Keratinocyte (primary cell): Measurements from ENCODE around the gene TARS2. TPM values are rescaled to one million over a fixed set of nuclear protein-coding genes. Genes with fewer than 3 reads are reported as not detected.

Experiments
- DNase-seq: peaks from one replicate; pipeline ENCODE4 v3.0.0-alpha.2; 2011; ENCODE audit warnings: low read depth, missing footprints, low spot score
- FAIRE-seq: peaks from 2 replicates; lab custom pipeline; 2011; peaks lifted over from hg19 to GRCh38; lab: Jason Lieb, UNC
- H2AFZ ChIP-seq: 2 replicates; pipeline ENCODE4 v1.6.0; 2012; ENCODE audit warnings: low read length, control low read depth, inconsistent platforms; ENCODE audit not compliant: control insufficient read depth
- H3K27ac ChIP-seq: 2 replicates; pipeline ENCODE4 v1.5.1; 2011; ENCODE audit warnings: low read length; ENCODE audit not compliant: control insufficient read depth, insufficient read depth
- H3K27me3 ChIP-seq: 3 replicates; pipeline ENCODE4 v1.6.0; 2011; ENCODE audit warnings: low read length; ENCODE audit not compliant: control insufficient read depth, insufficient read depth; ENCODE audit errors: extremely low read depth
- H3K36me3 ChIP-seq, 2 experiments: 2 replicates in 1 of 2; 3 replicates in 1 of 2; pipeline ENCODE4 v1.5.1; 2011; ENCODE audit warnings: low read length in 2 of 2, mild to moderate bottlenecking in 1 of 2; ENCODE audit not compliant: control insufficient read depth in 2 of 2, insufficient read depth in 2 of 2; ENCODE audit errors: extremely low read depth in 1 of 2
- H3K4me1 ChIP-seq: 3 replicates; pipeline ENCODE4 v1.5.1; 2011; ENCODE audit warnings: low read length; ENCODE audit not compliant: control insufficient read depth, insufficient read depth; ENCODE audit errors: extremely low read depth
- H3K4me2 ChIP-seq: 3 replicates; pipeline ENCODE4 v1.6.0; 2011; ENCODE audit warnings: low read depth, low read length; ENCODE audit not compliant: control insufficient read depth, insufficient read depth; ENCODE audit errors: extremely low read depth
- H3K4me3 ChIP-seq, 3 experiments: fragments of 200-600 bp in 1 of 3; sonication (generic) in 1 of 3; 2 replicates in 2 of 3; 3 replicates in 1 of 3; pipeline ENCODE4 v1.5.1; 2011 to 2016; ENCODE audit warnings: low read length in 3 of 3, mild to moderate bottlenecking in 3 of 3, control low read depth in 2 of 3, inconsistent platforms in 1 of 3, low read depth in 1 of 3, mixed read lengths in 1 of 3, mixed run types in 1 of 3, moderate library complexity in 1 of 3; ENCODE audit not compliant: control insufficient read depth in 2 of 3, insufficient read depth in 2 of 3; ENCODE audit errors: extremely low read depth in 1 of 3
- H3K79me2 ChIP-seq: 2 replicates; pipeline ENCODE4 v1.6.0; 2012; ENCODE audit warnings: low read length; ENCODE audit not compliant: control insufficient read depth, insufficient read depth
- H3K9ac ChIP-seq: 3 replicates; pipeline ENCODE4 v1.6.0; 2011; ENCODE audit warnings: low read length; ENCODE audit not compliant: control insufficient read depth, insufficient read depth; ENCODE audit errors: extremely low read depth
- H3K9me1 ChIP-seq: 3 replicates; pipeline ENCODE4 v1.6.0; 2011; ENCODE audit warnings: low read length; ENCODE audit not compliant: control insufficient read depth, insufficient read depth; ENCODE audit errors: extremely low read depth
- H3K9me3 ChIP-seq: 2 replicates; pipeline ENCODE4 v1.5.1; 2012; ENCODE audit warnings: low read depth, low read length; ENCODE audit not compliant: control insufficient read depth
- H4K20me1 ChIP-seq: 3 replicates; pipeline ENCODE4 v1.6.0; 2011; ENCODE audit warnings: low read length; ENCODE audit not compliant: control insufficient read depth, insufficient read depth; ENCODE audit errors: extremely low read depth
- EZH2 ChIP-seq: IDR thresholded peaks from one replicate; pipeline ENCODE4 v1.6.1; 2012; ENCODE audit warnings: inconsistent platforms, mild to moderate bottlenecking, low read length, moderate library complexity
- dilution Hi-C: fragments of 300-500 bp; cut with MboI; formaldehyde crosslinking; loops from one replicate; pipeline ENCODE4 v1.7.0; 2020; ENCODE audit warnings: low sequenced_read_pairs; ENCODE audit not compliant: extremely low pct_ligation_motif_present
- polyA plus RNA-seq, 5 experiments: library from polyadenylated mRNA; depleted of rRNA in 3 of 5; stranded (reverse) in 3 of 5; stranded (forward) in 1 of 5; unstranded in 1 of 5; fragments of >200 nt; gene quantifications; 1 replicate in 1 of 5; 2 replicates in 3 of 5; 3 replicates in 1 of 5; pipeline versions ENCODE4 v1.2.1 to v1.2.3, GENCODE V29; 2011 to 2012; ENCODE audit warnings: missing spikeins in 2 of 5, low read depth in 1 of 5, low replicate concordance in 1 of 5
- TF ChIP-seq, protein P1 (sequence below), 3 experiments: IDR thresholded peaks in 1 of 3; conservative IDR thresholded peaks in 1 of 3; optimal IDR thresholded peaks in 1 of 3; 2 replicates in 2 of 3; 3 replicates in 1 of 3; pipeline versions ENCODE3 to v1.5.1; 2011; ENCODE audit warnings: low read length in 3 of 3, mild to moderate bottlenecking in 3 of 3, moderate library complexity in 2 of 3, control low read depth in 1 of 3, inconsistent platforms in 1 of 3; ENCODE audit not compliant: insufficient read depth in 2 of 3; ENCODE audit errors: extremely low read depth in 1 of 3

The TARS2 gene
- polyA plus RNA-seq, 1 donor (not counting 4 experiments of a cell fraction or from before 2014, with no cell fraction given): 28.4 TPM

DNA sequence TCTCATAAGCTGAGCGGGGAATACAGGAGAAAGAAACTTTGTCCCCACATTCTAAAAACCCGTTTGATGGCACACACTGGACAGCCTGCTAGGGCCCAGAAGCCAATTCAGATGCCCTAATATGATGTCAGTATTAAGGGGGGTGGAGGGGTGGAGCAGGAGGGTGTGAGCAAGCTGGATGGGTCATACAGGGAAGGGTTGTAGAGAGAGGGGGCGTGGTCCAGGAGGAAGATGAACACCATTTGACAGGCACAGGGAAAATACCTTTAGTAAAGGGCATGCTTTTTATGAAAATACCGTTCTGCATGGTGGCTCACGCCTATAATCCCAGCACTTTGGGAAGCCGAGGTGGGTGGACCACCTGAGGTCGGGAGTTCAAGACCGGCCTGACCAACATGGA lies 6.0 kb downstream of the TARS2 start:
- Histone ChIP-seq H3K27ac (no peak overlapping the region), H3K4me1 (peaks cover 3% of the 10 kb centered on the region), H3K9me3 (no peaks in the 10 kb centered on the region), H3K79me2 (peaks cover 4% of the 10 kb centered on the region), H3K4me3 (no peak overlapping the region), H3K4me2 (no peak overlapping the region), H3K27me3 (no peaks in the 10 kb centered on the region), H3K9me1 (no peaks in the 10 kb centered on the region), H3K9ac (no peak overlapping the region), H4K20me1 (no peaks in the 10 kb centered on the region), H3K36me3 (peaks cover 22 to 50% of the 10 kb centered on the region in 2 experiments), H2AFZ (no peak overlapping the region)
- DNase-seq: no peak
- FAIRE-seq: no peak
- TF ChIP-seq, protein P1, sequence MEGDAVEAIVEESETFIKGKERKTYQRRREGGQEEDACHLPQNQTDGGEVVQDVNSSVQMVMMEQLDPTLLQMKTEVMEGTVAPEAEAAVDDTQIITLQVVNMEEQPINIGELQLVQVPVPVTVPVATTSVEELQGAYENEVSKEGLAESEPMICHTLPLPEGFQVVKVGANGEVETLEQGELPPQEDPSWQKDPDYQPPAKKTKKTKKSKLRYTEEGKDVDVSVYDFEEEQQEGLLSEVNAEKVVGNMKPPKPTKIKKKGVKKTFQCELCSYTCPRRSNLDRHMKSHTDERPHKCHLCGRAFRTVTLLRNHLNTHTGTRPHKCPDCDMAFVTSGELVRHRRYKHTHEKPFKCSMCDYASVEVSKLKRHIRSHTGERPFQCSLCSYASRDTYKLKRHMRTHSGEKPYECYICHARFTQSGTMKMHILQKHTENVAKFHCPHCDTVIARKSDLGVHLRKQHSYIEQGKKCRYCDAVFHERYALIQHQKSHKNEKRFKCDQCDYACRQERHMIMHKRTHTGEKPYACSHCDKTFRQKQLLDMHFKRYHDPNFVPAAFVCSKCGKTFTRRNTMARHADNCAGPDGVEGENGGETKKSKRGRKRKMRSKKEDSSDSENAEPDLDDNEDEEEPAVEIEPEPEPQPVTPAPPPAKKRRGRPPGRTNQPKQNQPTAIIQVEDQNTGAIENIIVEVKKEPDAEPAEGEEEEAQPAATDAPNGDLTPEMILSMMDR (optimal IDR thresholded peaks at IDR 0.05 in 1 of 3, IDR thresholded peaks at IDR 0.05 in 1 of 3, conservative IDR thresholded peaks at IDR 0.05 in 1 of 3; ENCODE audit: extremely low read depth in 1 of 3, insufficient read depth in 2 of 3, low read length in 3 of 3): no peak
- TF ChIP-seq EZH2: no peak
- dilution Hi-C loops: no loop called here

DNA sequence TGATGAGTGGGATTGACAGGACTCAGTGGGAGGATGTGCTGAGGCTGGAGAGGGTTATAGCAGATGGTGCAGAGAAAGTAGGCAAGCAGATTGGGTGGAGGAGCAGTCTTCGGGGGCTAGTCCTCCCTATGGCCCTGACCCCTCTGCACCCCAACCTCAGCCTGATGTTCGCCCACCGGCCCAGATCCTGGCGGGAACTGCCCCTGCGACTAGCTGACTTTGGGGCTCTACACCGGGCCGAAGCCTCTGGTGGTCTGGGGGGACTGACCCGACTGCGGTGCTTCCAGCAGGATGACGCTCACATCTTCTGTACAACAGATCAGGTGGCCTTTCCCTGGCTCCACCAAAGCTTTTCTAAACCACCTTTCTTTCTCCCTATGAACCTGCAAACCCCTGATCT lies 11.1 kb downstream of the TARS2 start:
- Histone ChIP-seq H3K36me3 (peaks cover 20 to 23% of the 10 kb centered on the region in 2 experiments), H2AFZ (no peak overlapping the region), H3K79me2 (no peaks in the 10 kb centered on the region), H3K4me3 (no peak overlapping the region), H3K27me3 (no peaks in the 10 kb centered on the region), H3K9ac (no peak overlapping the region), H4K20me1 (no peaks in the 10 kb centered on the region), H3K9me1 (no peaks in the 10 kb centered on the region), H3K4me2 (no peak overlapping the region), H3K4me1 (no peaks in the 10 kb centered on the region), H3K27ac (no peak overlapping the region), H3K9me3 (no peaks in the 10 kb centered on the region)
- TF ChIP-seq EZH2: no peak
- dilution Hi-C loops: no loop called here
- DNase-seq: no peak
- FAIRE-seq: no peak

DNA sequence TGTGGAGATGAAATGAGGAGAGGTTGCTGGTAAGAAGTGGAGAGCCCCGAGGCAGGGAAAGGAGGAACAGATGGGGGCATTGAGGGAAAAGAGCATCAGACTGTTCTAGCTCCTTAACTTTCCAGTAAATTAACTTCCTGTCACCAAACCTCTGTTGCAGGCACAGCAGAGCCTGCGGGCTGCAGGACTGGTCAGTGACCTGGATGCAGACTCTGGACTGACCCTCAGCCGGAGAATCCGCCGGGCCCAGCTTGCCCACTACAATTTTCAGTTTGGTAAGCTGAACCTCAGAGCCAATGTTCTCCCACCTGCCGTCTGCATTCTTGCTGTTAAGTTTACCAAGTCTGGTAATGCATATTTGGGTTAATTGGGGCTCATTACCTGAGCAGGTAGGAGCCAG lies 18.2 kb downstream of the TARS2 start:
- no peaks in the 10 kb centered on the region for H3K9me3 ChIP-seq
- H3K27ac ChIP-seq: no peak overlapping the region
- H3K79me2 ChIP-seq: no peaks in the 10 kb centered on the region
- H3K4me2 ChIP-seq: no peak overlapping the region
- no peak overlapping the region for H2AFZ ChIP-seq
- H3K4me1 ChIP-seq: peaks cover 19% of the 10 kb centered on the region
- FAIRE-seq (no peak), DNase-seq (no peak)
- H3K36me3 ChIP-seq: peaks cover 4 to 27% of the 10 kb centered on the region in 2 experiments
- dilution Hi-C loops: no loop called here
- no peaks in the 10 kb centered on the region for H3K27me3 ChIP-seq
- no peak for TF ChIP-seq EZH2
- TF ChIP-seq, protein P1 (optimal IDR thresholded peaks at IDR 0.05 in 1 of 3, IDR thresholded peaks at IDR 0.05 in 1 of 3, conservative IDR thresholded peaks at IDR 0.05 in 1 of 3; ENCODE audit: extremely low read depth in 1 of 3, insufficient read depth in 2 of 3, low read length in 3 of 3): no peak
- H3K9me1 ChIP-seq: peaks cover 2% of the 10 kb centered on the region
- no peak overlapping the region for H3K9ac ChIP-seq
- H4K20me1 ChIP-seq: no peaks in the 10 kb centered on the region
- no peak overlapping the region for H3K4me3 ChIP-seq
